ENCODE results near the gene HPS1.

Gene HPS1

GRCh38 chr10:98446661-98447221 is at the start of gene HPS1:
TSS of gene HPS1 (minus strand) at chr10:98446935. CDS start at chr10:98443240, 3,695 bp downstream.
- Histone ChIP-seq H3F3A (ENCODE audit: insufficient read depth) (no peaks in the 10 kb centered on the region), H3K4me3 (ENCODE audit: insufficient read depth, low read length, poor library complexity, severe bottlenecking) (peak within 1 kb of the TSS; percentile 88), H3K36me3 (ENCODE audit: low read length) (peaks cover 4% of the 10 kb centered on the region; the same call in 1 of the 2 replicates), H3K27me3 (ENCODE audit: low read length) (no peaks in the 10 kb centered on the region), H2AFZ (ENCODE audit: low read depth, low read length, severe bottlenecking) (peak within 1 kb of the TSS; percentile 99), H3K9me2 (replicated peaks; ENCODE audit: insufficient read depth, low read length) (no peaks in the 10 kb centered on the region), H3K4me2 (ENCODE audit: low read depth, low read length, poor library complexity, severe bottlenecking) (peak within 1 kb of the TSS; percentile 61), H3K27ac (ENCODE audit: low read depth, low read length) (peak within 1 kb of the TSS; percentile 74), H3K9me3 (ENCODE audit: insufficient read depth, low read length) (no peaks in the 10 kb centered on the region), H3K9ac (ENCODE audit: low read length) (peak within 1 kb of the TSS; percentile 89), H4K20me1 (ENCODE audit: low read depth, low read length) (no peaks in the 10 kb centered on the region), H3K79me2 (ENCODE audit: insufficient read depth, low read length) (peaks cover 21% of the 10 kb centered on the region; the same call in 1 of the 2 replicates)
- TF ChIP-seq CTCF (IDR thresholded peaks at IDR 0.05; ENCODE audit: insufficient read depth, low read length, poor library complexity, severe bottlenecking) (no peak), EZH2phosphoT487 (conservative IDR thresholded peaks at IDR 0.05; ENCODE audit: low read length) (no peak)

- Histone ChIP-seq H3K9ac (ENCODE audit: low read length) (no peak overlapping the region), H4K20me1 (ENCODE audit: low read depth, low read length) (no peaks in the 10 kb centered on the region), H3F3A (ENCODE audit: insufficient read depth) (no peaks in the 10 kb centered on the region), H3K27me3 (ENCODE audit: low read length) (no peaks in the 10 kb centered on the region), H2AFZ (ENCODE audit: low read depth, low read length, severe bottlenecking) (no peak overlapping the region), H3K9me3 (ENCODE audit: insufficient read depth, low read length) (peaks cover 9% of the 10 kb centered on the region; the same call in 1 of the 2 replicates), H3K27ac (ENCODE audit: low read depth, low read length) (no peak overlapping the region), H3K36me3 (ENCODE audit: low read length) (no peaks in the 10 kb centered on the region), H3K4me2 (ENCODE audit: low read depth, low read length, poor library complexity, severe bottlenecking) (no peak overlapping the region), H3K79me2 (ENCODE audit: insufficient read depth, low read length) (no peaks in the 10 kb centered on the region), H3K4me3 (ENCODE audit: insufficient read depth, low read length, poor library complexity, severe bottlenecking) (no peak overlapping the region), H3K9me2 (replicated peaks; ENCODE audit: insufficient read depth, low read length) (no peaks in the 10 kb centered on the region)
- TF ChIP-seq EZH2phosphoT487 (conservative IDR thresholded peaks at IDR 0.05; ENCODE audit: low read length): no peak
- TF ChIP-seq CTCF (IDR thresholded peaks at IDR 0.05; ENCODE audit: insufficient read depth, low read length, poor library complexity, severe bottlenecking): no peak
These were observed 46.0 kb upstream of the HPS1 start for GRCh38 chr10:98492763-98493162.

- H3K4me3 ChIP-seq (ENCODE audit: insufficient read depth, low read length, poor library complexity, severe bottlenecking): no peak overlapping the region
- no peaks in the 10 kb centered on the region for H3K79me2 ChIP-seq (ENCODE audit: insufficient read depth, low read length)
- H3K36me3 ChIP-seq (ENCODE audit: low read length): no peaks in the 10 kb centered on the region
- no peak overlapping the region for H2AFZ ChIP-seq (ENCODE audit: low read depth, low read length, severe bottlenecking)
- no peak overlapping the region for H3K4me2 ChIP-seq (ENCODE audit: low read depth, low read length, poor library complexity, severe bottlenecking)
- no peaks in the 10 kb centered on the region for H3K9me2 ChIP-seq (replicated peaks; ENCODE audit: insufficient read depth, low read length)
- no peaks in the 10 kb centered on the region for H3F3A ChIP-seq (ENCODE audit: insufficient read depth)
- H3K9ac ChIP-seq (ENCODE audit: low read length): no peak overlapping the region
- H4K20me1 ChIP-seq (ENCODE audit: low read depth, low read length): no peaks in the 10 kb centered on the region
- H3K9me3 ChIP-seq (ENCODE audit: insufficient read depth, low read length): no peaks in the 10 kb centered on the region
- TF ChIP-seq EZH2phosphoT487 (conservative IDR thresholded peaks at IDR 0.05; ENCODE audit: low read length): no peak
- no peak for TF ChIP-seq CTCF (IDR thresholded peaks at IDR 0.05; ENCODE audit: insufficient read depth, low read length, poor library complexity, severe bottlenecking)
- no peak overlapping the region for H3K27ac ChIP-seq (ENCODE audit: low read depth, low read length)
- H3K27me3 ChIP-seq (ENCODE audit: low read length): no peaks in the 10 kb centered on the region
These were observed 43.1 kb upstream of the HPS1 start for GRCh38 chr10:98489561-98490481.

Measured in SU-DHL-6 (cell line).